Vagina (tissue), 2 donors: Measurements from ENCODE around the gene TTC3.

Experiments used
- POLR2AphosphoS5 ChIP-seq, 2 donors: sonication (generic); formaldehyde crosslinking; IDR thresholded peaks; one replicate each; pipeline ENCODE4 v1.9.0; 2017; ENCODE audit warnings: antibody characterized with exemption in 2 of 2, mild to moderate bottlenecking in 2 of 2, low read depth in 1 of 2; ENCODE audit not compliant: insufficient read depth in 1 of 2
- TF ChIP-seq, protein P1 (sequence below), 3 experiments: fragments of 450-650 bp in 2 of 3; fragments of 200-600 bp in 1 of 3; sonication (generic) in 1 of 3; IDR thresholded peaks; one replicate each; pipeline ENCODE4 v1.5.1; 2017 to 2019; ENCODE audit warnings: antibody characterized with exemption in 3 of 3, mild to moderate bottlenecking in 2 of 3, moderate library complexity in 2 of 3

DNA sequence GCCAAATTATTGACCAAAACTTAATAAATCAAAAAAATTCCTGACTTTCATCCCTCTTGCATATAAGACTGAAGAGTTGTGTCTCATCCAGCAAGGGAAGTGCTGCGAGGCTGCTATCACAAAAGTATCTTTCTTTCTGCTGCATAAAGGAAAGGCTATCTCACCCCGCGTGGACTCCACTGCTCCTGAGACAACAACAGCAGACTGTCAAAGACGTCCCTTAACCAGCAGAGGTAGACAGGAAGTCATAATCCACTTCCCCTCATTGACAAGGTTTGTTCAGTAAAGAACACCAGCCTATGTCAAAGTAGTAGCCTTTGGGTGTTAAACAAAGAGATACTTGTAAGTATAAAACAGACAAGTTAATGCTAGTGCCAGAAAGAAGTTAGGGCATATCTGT, 164.7 kb downstream of the TTC3 start:
- TF ChIP-seq, protein P1, sequence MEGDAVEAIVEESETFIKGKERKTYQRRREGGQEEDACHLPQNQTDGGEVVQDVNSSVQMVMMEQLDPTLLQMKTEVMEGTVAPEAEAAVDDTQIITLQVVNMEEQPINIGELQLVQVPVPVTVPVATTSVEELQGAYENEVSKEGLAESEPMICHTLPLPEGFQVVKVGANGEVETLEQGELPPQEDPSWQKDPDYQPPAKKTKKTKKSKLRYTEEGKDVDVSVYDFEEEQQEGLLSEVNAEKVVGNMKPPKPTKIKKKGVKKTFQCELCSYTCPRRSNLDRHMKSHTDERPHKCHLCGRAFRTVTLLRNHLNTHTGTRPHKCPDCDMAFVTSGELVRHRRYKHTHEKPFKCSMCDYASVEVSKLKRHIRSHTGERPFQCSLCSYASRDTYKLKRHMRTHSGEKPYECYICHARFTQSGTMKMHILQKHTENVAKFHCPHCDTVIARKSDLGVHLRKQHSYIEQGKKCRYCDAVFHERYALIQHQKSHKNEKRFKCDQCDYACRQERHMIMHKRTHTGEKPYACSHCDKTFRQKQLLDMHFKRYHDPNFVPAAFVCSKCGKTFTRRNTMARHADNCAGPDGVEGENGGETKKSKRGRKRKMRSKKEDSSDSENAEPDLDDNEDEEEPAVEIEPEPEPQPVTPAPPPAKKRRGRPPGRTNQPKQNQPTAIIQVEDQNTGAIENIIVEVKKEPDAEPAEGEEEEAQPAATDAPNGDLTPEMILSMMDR (IDR thresholded peaks at IDR 0.05): no peak
- no peak for TF ChIP-seq POLR2AphosphoS5 (IDR thresholded peaks at IDR 0.05; ENCODE audit: insufficient read depth in 1 of 2, low read depth in 1 of 2)
